Measurements from ENCODE around the gene MAD1L1. TPM values are rescaled to one million over a fixed set of nuclear protein-coding genes. Genes with fewer than 3 reads are reported as not detected.

Gene MAD1L1
- total and polyA plus RNA-seq, 2 donors (not counting 3 experiments of a cell fraction or from before 2014, with no cell fraction given): 34.1 to 42.3 TPM

- Histone ChIP-seq H3K9me1 (replicated peaks; ENCODE audit: control insufficient read depth, extremely low read depth, insufficient read depth, low read length) (no peaks in the 10 kb centered on the region), H2AFZ (ENCODE audit: low read depth, low read length) (no peak overlapping the region), H3K36me3 (ENCODE audit: control insufficient read depth in 2 of 2, extremely low read depth in 1 of 2, insufficient read depth in 2 of 2, low read length in 2 of 2) (no peaks in the 10 kb centered on the region), H3K79me2 (ENCODE audit: control insufficient read depth, insufficient read depth, low read length) (no peaks in the 10 kb centered on the region), H3K9ac (replicated peaks; ENCODE audit: extremely low read depth, insufficient read depth, low read length) (no peak overlapping the region), H3K4me3 (replicated peaks in 1 of 3; ENCODE audit: insufficient read depth in 1 of 3, low read depth in 1 of 3, low read length in 3 of 3) (no peak overlapping the region), H3K9me3 (replicated peaks; ENCODE audit: control insufficient read depth, insufficient read depth, low read length) (no peaks in the 10 kb centered on the region), H4K20me1 (replicated peaks; ENCODE audit: control insufficient read depth, extremely low read depth, insufficient read depth, low read length) (no peaks in the 10 kb centered on the region), H3K27me3 (ENCODE audit: control insufficient read depth in 2 of 2, insufficient read depth in 2 of 2, low read length in 2 of 2) (no peaks in the 10 kb centered on the region), H3K4me2 (ENCODE audit: insufficient read depth, low read length) (no peak overlapping the region), H3K27ac (ENCODE audit: insufficient read depth, low read depth, low read length) (no peak overlapping the region), H3K4me1 (ENCODE audit: control insufficient read depth, extremely low read depth, insufficient read depth, low read length) (no peaks in the 10 kb centered on the region)
- TF ChIP-seq POLR2AphosphoS5 (IDR thresholded peaks at IDR 0.05; ENCODE audit: insufficient read depth, low read depth, low read length) (no peak), CTCF (IDR thresholded peaks at IDR 0.05; ENCODE audit: extremely low read depth in 1 of 2, insufficient read depth in 1 of 2, low read depth in 1 of 2, low read length in 2 of 2) (no peak)
- CTCF ChIA-PET: no interaction called here
- DNase-seq (ENCODE audit: low read depth, low spot score) (no peak), FAIRE-seq (no peak)
- BruUV-seq (replicated peaks): no TSS peak
- dilution Hi-C loops (cut with MboI; ENCODE audit: extremely low pct_ligation_motif_present, low sequenced_read_pairs) (no loop called here), intact Hi-C loops (cut with micrococcal nuclease) (no loop called here)
- POLR2A ChIA-PET: no interaction called here
Observed at GRCh38 chr7:1847260-1848001, 385.3 kb downstream of the MAD1L1 start.

GRCh38 chr7:1846331-1847065 lies 386.2 kb downstream of the MAD1L1 start:
- H3K4me1 ChIP-seq (ENCODE audit: control insufficient read depth, extremely low read depth, insufficient read depth, low read length): no peaks in the 10 kb centered on the region
- no peak overlapping the region for H3K4me2 ChIP-seq (ENCODE audit: insufficient read depth, low read length)
- intact Hi-C loops (cut with micrococcal nuclease) (no loop called here), dilution Hi-C loops (cut with MboI; ENCODE audit: extremely low pct_ligation_motif_present, low sequenced_read_pairs) (no loop called here)
- H3K27me3 ChIP-seq (ENCODE audit: control insufficient read depth in 2 of 2, insufficient read depth in 2 of 2, low read length in 2 of 2): no peaks in the 10 kb centered on the region
- no peak overlapping the region for H3K4me3 ChIP-seq (replicated peaks in 1 of 3; ENCODE audit: insufficient read depth in 1 of 3, low read depth in 1 of 3, low read length in 3 of 3)
- CTCF ChIA-PET: no interaction called here
- H3K9ac ChIP-seq (replicated peaks; ENCODE audit: extremely low read depth, insufficient read depth, low read length): no peak overlapping the region
- no peaks in the 10 kb centered on the region for H4K20me1 ChIP-seq (replicated peaks; ENCODE audit: control insufficient read depth, extremely low read depth, insufficient read depth, low read length)
- no peaks in the 10 kb centered on the region for H3K79me2 ChIP-seq (ENCODE audit: control insufficient read depth, insufficient read depth, low read length)
- no peak overlapping the region for H2AFZ ChIP-seq (ENCODE audit: low read depth, low read length)
- FAIRE-seq (no peak), DNase-seq (ENCODE audit: low read depth, low spot score) (no peak)
- POLR2A ChIA-PET: no interaction called here
- H3K9me3 ChIP-seq (replicated peaks; ENCODE audit: control insufficient read depth, insufficient read depth, low read length): no peaks in the 10 kb centered on the region
- H3K27ac ChIP-seq (ENCODE audit: insufficient read depth, low read depth, low read length): no peak overlapping the region
- H3K36me3 ChIP-seq (ENCODE audit: control insufficient read depth in 2 of 2, extremely low read depth in 1 of 2, insufficient read depth in 2 of 2, low read length in 2 of 2): no peaks in the 10 kb centered on the region
- no TSS peak for BruUV-seq (replicated peaks)
- TF ChIP-seq JUN (IDR thresholded peaks at IDR 0.05; ENCODE audit: borderline replicate concordance, insufficient read depth, insufficient read length, low read depth): no peak
- no peak for TF ChIP-seq CTCF (IDR thresholded peaks at IDR 0.05; ENCODE audit: extremely low read depth in 1 of 2, insufficient read depth in 1 of 2, low read depth in 1 of 2, low read length in 2 of 2)
- no peak for TF ChIP-seq MYC (IDR thresholded peaks at IDR 0.05; ENCODE audit: low read depth, low read length)
- no peak for TF ChIP-seq POLR2A (IDR thresholded peaks at IDR 0.05; ENCODE audit: low read depth, low read length)
- no peak for TF ChIP-seq EZH2 (IDR thresholded peaks at IDR 0.05; ENCODE audit: borderline replicate concordance, low read depth, low read length, severe bottlenecking)
- no peak for TF ChIP-seq POLR2AphosphoS5 (IDR thresholded peaks at IDR 0.05; ENCODE audit: insufficient read depth, low read depth, low read length)
- no peak for TF ChIP-seq GATA2 (IDR thresholded peaks at IDR 0.05; ENCODE audit: insufficient read depth, insufficient read length, low read depth, low read length)
- TF ChIP-seq MAX (IDR thresholded peaks at IDR 0.05; ENCODE audit: insufficient read depth, insufficient read length): no peak
- TF ChIP-seq FOS (IDR thresholded peaks at IDR 0.05; ENCODE audit: borderline replicate concordance, insufficient read depth, low read length): no peak
- no peaks in the 10 kb centered on the region for H3K9me1 ChIP-seq (replicated peaks; ENCODE audit: control insufficient read depth, extremely low read depth, insufficient read depth, low read length)
